Keratinocyte (primary cell): ENCODE data around the gene E2F3. TPM values are rescaled to one million over a fixed set of nuclear protein-coding genes. Genes with fewer than 3 reads are reported as not detected.

Experiments used
- DNase-seq: peaks from one replicate; pipeline ENCODE4 v3.0.0-alpha.2; 2011; ENCODE audit warnings: low read depth, missing footprints, low spot score
- FAIRE-seq: peaks from 2 replicates; lab custom pipeline; 2011; peaks lifted over from hg19 to GRCh38; lab: Jason Lieb, UNC
- H2AFZ ChIP-seq: 2 replicates; pipeline ENCODE4 v1.6.0; 2012; ENCODE audit warnings: low read length, control low read depth, inconsistent platforms; ENCODE audit not compliant: control insufficient read depth
- H3K27ac ChIP-seq: 2 replicates; pipeline ENCODE4 v1.5.1; 2011; ENCODE audit warnings: low read length; ENCODE audit not compliant: control insufficient read depth, insufficient read depth
- H3K27me3 ChIP-seq: 3 replicates; pipeline ENCODE4 v1.6.0; 2011; ENCODE audit warnings: low read length; ENCODE audit not compliant: control insufficient read depth, insufficient read depth; ENCODE audit errors: extremely low read depth
- H3K36me3 ChIP-seq, 2 experiments: 2 replicates in 1 of 2; 3 replicates in 1 of 2; pipeline ENCODE4 v1.5.1; 2011; ENCODE audit warnings: low read length in 2 of 2, mild to moderate bottlenecking in 1 of 2; ENCODE audit not compliant: control insufficient read depth in 2 of 2, insufficient read depth in 2 of 2; ENCODE audit errors: extremely low read depth in 1 of 2
- H3K4me1 ChIP-seq: 3 replicates; pipeline ENCODE4 v1.5.1; 2011; ENCODE audit warnings: low read length; ENCODE audit not compliant: control insufficient read depth, insufficient read depth; ENCODE audit errors: extremely low read depth
- H3K4me2 ChIP-seq: 3 replicates; pipeline ENCODE4 v1.6.0; 2011; ENCODE audit warnings: low read depth, low read length; ENCODE audit not compliant: control insufficient read depth, insufficient read depth; ENCODE audit errors: extremely low read depth
- H3K4me3 ChIP-seq, 3 experiments: fragments of 200-600 bp in 1 of 3; sonication (generic) in 1 of 3; 2 replicates in 2 of 3; 3 replicates in 1 of 3; pipeline ENCODE4 v1.5.1; 2011 to 2016; ENCODE audit warnings: low read length in 3 of 3, mild to moderate bottlenecking in 3 of 3, control low read depth in 2 of 3, inconsistent platforms in 1 of 3, low read depth in 1 of 3, mixed read lengths in 1 of 3, mixed run types in 1 of 3, moderate library complexity in 1 of 3; ENCODE audit not compliant: control insufficient read depth in 2 of 3, insufficient read depth in 2 of 3; ENCODE audit errors: extremely low read depth in 1 of 3
- H3K79me2 ChIP-seq: 2 replicates; pipeline ENCODE4 v1.6.0; 2012; ENCODE audit warnings: low read length; ENCODE audit not compliant: control insufficient read depth, insufficient read depth
- H3K9ac ChIP-seq: 3 replicates; pipeline ENCODE4 v1.6.0; 2011; ENCODE audit warnings: low read length; ENCODE audit not compliant: control insufficient read depth, insufficient read depth; ENCODE audit errors: extremely low read depth
- H3K9me1 ChIP-seq: 3 replicates; pipeline ENCODE4 v1.6.0; 2011; ENCODE audit warnings: low read length; ENCODE audit not compliant: control insufficient read depth, insufficient read depth; ENCODE audit errors: extremely low read depth
- H3K9me3 ChIP-seq: 2 replicates; pipeline ENCODE4 v1.5.1; 2012; ENCODE audit warnings: low read depth, low read length; ENCODE audit not compliant: control insufficient read depth
- H4K20me1 ChIP-seq: 3 replicates; pipeline ENCODE4 v1.6.0; 2011; ENCODE audit warnings: low read length; ENCODE audit not compliant: control insufficient read depth, insufficient read depth; ENCODE audit errors: extremely low read depth
- CTCF ChIP-seq, 3 experiments: IDR thresholded peaks in 1 of 3; conservative IDR thresholded peaks in 1 of 3; optimal IDR thresholded peaks in 1 of 3; 2 replicates in 2 of 3; 3 replicates in 1 of 3; pipeline versions ENCODE3 to v1.5.1; 2011; ENCODE audit warnings: low read length in 3 of 3, mild to moderate bottlenecking in 3 of 3, moderate library complexity in 2 of 3, control low read depth in 1 of 3, inconsistent platforms in 1 of 3; ENCODE audit not compliant: insufficient read depth in 2 of 3; ENCODE audit errors: extremely low read depth in 1 of 3
- EZH2 ChIP-seq: IDR thresholded peaks from one replicate; pipeline ENCODE4 v1.6.1; 2012; ENCODE audit warnings: inconsistent platforms, mild to moderate bottlenecking, low read length, moderate library complexity
- dilution Hi-C: fragments of 300-500 bp; cut with MboI; formaldehyde crosslinking; loops from one replicate; pipeline ENCODE4 v1.7.0; 2020; ENCODE audit warnings: low sequenced_read_pairs; ENCODE audit not compliant: extremely low pct_ligation_motif_present
- polyA plus RNA-seq, 5 experiments: library from polyadenylated mRNA; depleted of rRNA in 3 of 5; stranded (reverse) in 3 of 5; stranded (forward) in 1 of 5; unstranded in 1 of 5; fragments of >200 nt; gene quantifications; 1 replicate in 1 of 5; 2 replicates in 3 of 5; 3 replicates in 1 of 5; pipeline versions ENCODE4 v1.2.1 to v1.2.3, GENCODE V29; 2011 to 2012; ENCODE audit warnings: missing spikeins in 2 of 5, low read depth in 1 of 5, low replicate concordance in 1 of 5

The E2F3 gene
- polyA plus RNA-seq, 1 donor (not counting 4 experiments of a cell fraction or from before 2014, with no cell fraction given) = 14.6 TPM

DNA sequence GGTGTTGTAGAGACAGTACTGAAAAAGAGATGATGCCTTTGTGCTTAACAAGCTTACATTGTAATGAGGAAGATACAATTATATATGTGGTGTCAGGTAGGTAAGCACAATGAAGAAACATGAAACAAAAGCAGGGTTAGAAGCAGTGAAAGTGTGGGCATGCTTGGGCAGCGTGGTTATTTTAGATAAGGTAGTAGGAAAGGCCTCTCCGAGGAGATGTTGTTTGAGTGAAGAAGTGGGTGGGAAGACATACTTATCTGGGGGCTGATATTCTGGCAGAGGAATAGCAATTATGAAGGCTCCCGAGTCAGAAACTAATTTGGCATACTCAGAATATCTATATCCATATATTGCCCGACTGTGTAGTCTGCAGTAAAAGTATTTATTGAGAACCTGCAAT is 137.2 kb downstream of the E2F3 start:
- Histone ChIP-seq H3K9me1 (no peaks in the 10 kb centered on the region), H3K4me1 (peaks cover 39% of the 10 kb centered on the region), H3K79me2 (peaks cover 29% of the 10 kb centered on the region), H4K20me1 (no peaks in the 10 kb centered on the region), H3K9ac (no peak overlapping the region), H3K27ac (no peak overlapping the region), H3K36me3 (peaks cover 0 to 12% of the 10 kb centered on the region in 2 experiments), H3K4me2 (no peak overlapping the region), H3K27me3 (no peaks in the 10 kb centered on the region), H2AFZ (no peak overlapping the region), H3K9me3 (no peaks in the 10 kb centered on the region), H3K4me3 (no peak overlapping the region)
- dilution Hi-C loops = no loop called here
- DNase-seq (no peak), FAIRE-seq (no peak)
- TF ChIP-seq EZH2 (no peak), CTCF (optimal IDR thresholded peaks at IDR 0.05 in 1 of 3, IDR thresholded peaks at IDR 0.05 in 1 of 3, conservative IDR thresholded peaks at IDR 0.05 in 1 of 3; ENCODE audit: extremely low read depth in 1 of 3, insufficient read depth in 2 of 3, low read length in 3 of 3) (no peak)

- dilution Hi-C loops = no loop called here
- H3K4me2 ChIP-seq = no peak overlapping the region
- TF ChIP-seq CTCF (optimal IDR thresholded peaks at IDR 0.05 in 1 of 3, IDR thresholded peaks at IDR 0.05 in 1 of 3, conservative IDR thresholded peaks at IDR 0.05 in 1 of 3; ENCODE audit: extremely low read depth in 1 of 3, insufficient read depth in 2 of 3, low read length in 3 of 3) (no peak), EZH2 (no peak)
- no peak overlapping the region for H3K9ac ChIP-seq
- DNase-seq = no peak
- H3K4me3 ChIP-seq = no peak overlapping the region
- no peaks in the 10 kb centered on the region for H3K9me3 ChIP-seq
- H3K27ac ChIP-seq = no peak overlapping the region
- H4K20me1 ChIP-seq = no peaks in the 10 kb centered on the region
- H3K4me1 ChIP-seq = peaks cover 39% of the 10 kb centered on the region
- no peak overlapping the region for H2AFZ ChIP-seq
- H3K36me3 ChIP-seq = peaks cover 0 to 12% of the 10 kb centered on the region in 2 experiments
- H3K9me1 ChIP-seq = no peaks in the 10 kb centered on the region
- H3K79me2 ChIP-seq = peaks cover 29% of the 10 kb centered on the region
- no peak for FAIRE-seq
- no peaks in the 10 kb centered on the region for H3K27me3 ChIP-seq
Observed at GRCh38 chr6:20539387-20539786, 137.7 kb downstream of the E2F3 start.
